GM23338 (cell line): ENCODE measurements around the gene ATOH7. TPM values are rescaled to one million over a fixed set of nuclear protein-coding genes. Genes with fewer than 3 reads are reported as not detected.
A peak's percentile ranks its signal among the peaks of the same experiment; 100 is the strongest.

Experiments used
- ATAC-seq: fragments of 200-7000 bp; cut with Tn5 transposase; 3 replicates; pipeline ENCODE4 v1.9.1; 2020
- DNase-seq: peaks from one replicate; pipeline ENCODE4 v3.0.0-alpha.2; 2015; ENCODE audit warnings: low spot score
- H2AFZ ChIP-seq: fragments of 200-600 bp; sonication (generic); 2 replicates; pipeline ENCODE4 v1.8.0; 2016; ENCODE audit warnings: antibody characterized with exemption, mild to moderate bottlenecking, moderate library complexity
- H3F3A ChIP-seq: fragments of 200-600 bp; sonication (generic); replicated peaks from 2 replicates; pipeline ENCODE4 v1.8.0; 2017; ENCODE audit warnings: antibody characterized with exemption, mixed run types, low read depth
- H3K27ac ChIP-seq: fragments of 200-600 bp; sonication (generic); 2 replicates; pipeline ENCODE4 v1.6.1; 2016; ENCODE audit warnings: low read depth
- H3K27me3 ChIP-seq: fragments of 200-600 bp; sonication (generic); 2 replicates; pipeline ENCODE4 v1.8.0; 2016; ENCODE audit warnings: mild to moderate bottlenecking, mixed run types, moderate library complexity; ENCODE audit not compliant: insufficient read depth
- H3K36me3 ChIP-seq: fragments of 200-600 bp; sonication (generic); 2 replicates; pipeline ENCODE4 v1.8.0; 2016; ENCODE audit warnings: mild to moderate bottlenecking; ENCODE audit not compliant: insufficient read depth
- H3K4me1 ChIP-seq: fragments of 200-600 bp; sonication (generic); 2 replicates; pipeline ENCODE4 v1.8.0; 2016; ENCODE audit warnings: mild to moderate bottlenecking, moderate library complexity; ENCODE audit not compliant: insufficient read depth
- H3K4me2 ChIP-seq: fragments of 200-600 bp; sonication (generic); 2 replicates; pipeline ENCODE4 v1.7.1; 2017; ENCODE audit warnings: mixed run types
- H3K4me3 ChIP-seq: fragments of 200-600 bp; sonication (generic); 2 replicates; pipeline ENCODE4 v1.6.1; 2016; ENCODE audit warnings: mixed run types
- H3K79me2 ChIP-seq: fragments of 200-600 bp; sonication (generic); replicated peaks from 2 replicates; pipeline ENCODE4 v1.8.0; 2017; ENCODE audit warnings: mild to moderate bottlenecking; ENCODE audit not compliant: insufficient read depth
- H3K9me2 ChIP-seq: fragments of 200-600 bp; sonication (generic); 2 replicates; pipeline ENCODE4 v1.8.0; 2017; ENCODE audit not compliant: insufficient read depth
- H4K20me1 ChIP-seq: fragments of 200-600 bp; sonication (generic); replicated peaks from 2 replicates; pipeline ENCODE4 v1.8.0; 2017; ENCODE audit warnings: mild to moderate bottlenecking; ENCODE audit not compliant: insufficient read depth
- H3K27ac Mint-ChIP-seq: 2 replicates; pipeline ENCODE4 v1.8.0; 2020; ENCODE audit warnings: inconsistent platforms, mild to moderate bottlenecking, moderate library complexity, mixed read lengths
- H3K27me3 Mint-ChIP-seq: 3 replicates; pipeline ENCODE4 v1.8.0; 2022; ENCODE audit warnings: low read depth, mild to moderate bottlenecking, moderate library complexity, mixed read lengths, inconsistent platforms; ENCODE audit not compliant: insufficient read depth, poor library complexity
- H3K36me3 Mint-ChIP-seq: 3 replicates; pipeline ENCODE4 v1.8.0; 2021; ENCODE audit warnings: low read depth, mild to moderate bottlenecking, inconsistent platforms, moderate library complexity, mixed read lengths
- H3K4me1 Mint-ChIP-seq: 3 replicates; pipeline ENCODE4 v1.8.0; 2020; ENCODE audit warnings: mild to moderate bottlenecking, inconsistent platforms, mixed read lengths
- H3K4me3 Mint-ChIP-seq: 3 replicates; pipeline ENCODE4 v1.8.0; 2021; ENCODE audit warnings: moderate library complexity, mild to moderate bottlenecking, inconsistent platforms, mixed read lengths
- H3K9me3 Mint-ChIP-seq: 3 replicates; pipeline ENCODE4 v1.8.0; 2020; ENCODE audit warnings: moderate library complexity, mild to moderate bottlenecking, inconsistent platforms, mixed read lengths
- CREB1 ChIP-seq: fragments of 250-450 bp; sonication (Bioruptor Pico); IDR thresholded peaks from 2 replicates; pipeline ENCODE4 v1.5.0; 2020; ENCODE audit warnings: low read depth, mild to moderate bottlenecking, moderate library complexity
- CTCF ChIP-seq, 2 experiments: fragments of 200-600 bp in 1 of 2; sonication (generic) in 1 of 2; conservative IDR thresholded peaks; 2 replicates each; pipeline versions ENCODE4 v1.5.1 to v1.6.1; 2016 to 2017; ENCODE audit warnings: antibody characterized with exemption in 2 of 2, low read depth in 2 of 2, mild to moderate bottlenecking in 2 of 2, moderate library complexity in 1 of 2
- EZH2 ChIP-seq: fragments of 200-600 bp; sonication (generic); IDR thresholded peaks from one replicate; pipeline ENCODE4 v1.8.0; 2017; ENCODE audit warnings: antibody characterized with exemption, mild to moderate bottlenecking, low read depth; ENCODE audit not compliant: unreplicated experiment
- EZH2phosphoT487 ChIP-seq: fragments of 200-600 bp; sonication (generic); IDR thresholded peaks from one replicate; pipeline ENCODE4 v1.8.1; 2018; ENCODE audit warnings: antibody characterized with exemption; ENCODE audit not compliant: unreplicated experiment
- JUNB ChIP-seq: IDR thresholded peaks from one replicate; pipeline ENCODE4 v1.6.1; 2016; ENCODE audit warnings: antibody characterized with exemption; ENCODE audit not compliant: unreplicated experiment
- NANOG ChIP-seq: IDR thresholded peaks from 2 replicates; pipeline ENCODE4 v1.6.1; 2016; ENCODE audit warnings: antibody characterized with exemption, borderline replicate concordance
- REST ChIP-seq: IDR thresholded peaks from one replicate; pipeline ENCODE4 v1.6.1; 2018; ENCODE audit warnings: antibody characterized with exemption; ENCODE audit not compliant: unreplicated experiment
- STAT1 ChIP-seq: IDR thresholded peaks from one replicate; pipeline ENCODE4 v1.6.1; 2016; ENCODE audit warnings: antibody characterized with exemption; ENCODE audit not compliant: unreplicated experiment
- ZNF114 ChIP-seq: fragments of 250-450 bp; sonication (Bioruptor Pico); IDR thresholded peaks from 2 replicates; pipeline ENCODE4 v1.5.0; 2020; ENCODE audit warnings: mild to moderate bottlenecking, moderate library complexity
- ZNF331 ChIP-seq: fragments of 250-450 bp; sonication (Bioruptor Pico); IDR thresholded peaks from 2 replicates; pipeline ENCODE4 v1.5.0; 2020; ENCODE audit warnings: low read depth, mild to moderate bottlenecking, moderate library complexity
- polyA plus RNA-seq: library from polyadenylated mRNA; unstranded; fragments of >200 nt; fragmentation: Nextera tagmentation; extraction: Ambion mirVana; gene quantifications from 2 replicates; pipeline ENCODE4 v1.2.1, GENCODE V29; 2016
- total RNA-seq: library from RNA; depleted of rRNA; stranded (reverse); fragments of >200 nt; shearing (Covaris generic); gene quantifications from 2 replicates; pipeline ENCODE4 v1.2.3, GENCODE V29; 2014

Gene ATOH7
- total and polyA plus RNA-seq, 2 experiments from 2014 or later = 0.23 to 1.2 TPM

- H3K27ac Mint-ChIP-seq = no peak overlapping the region
- TF ChIP-seq REST (no peak), ZNF331 (no peak), CTCF (conservative IDR thresholded peaks at IDR 0.05; ENCODE audit: low read depth in 2 of 2) (peak; percentile 61 to 97), NANOG (no peak), EZH2 (no peak)
- Histone ChIP-seq H3K4me1 (no peaks in the 10 kb centered on the region), H3K27me3 (no peaks in the 10 kb centered on the region), H3K4me2 (no peak overlapping the region), H3F3A (no peaks in the 10 kb centered on the region), H2AFZ (no peak overlapping the region), H3K79me2 (no peaks in the 10 kb centered on the region), H3K27ac (no peak overlapping the region), H3K36me3 (no peaks in the 10 kb centered on the region), H3K9me2 (0 out of 2 replicates have a peak, but pooled peaks cover 2% of the 10 kb centered on the region), H3K4me3 (no peak overlapping the region), H4K20me1 (no peaks in the 10 kb centered on the region)
- H3K4me1 Mint-ChIP-seq = peaks cover 7% of the 10 kb centered on the region
- H3K36me3 Mint-ChIP-seq = no peaks in the 10 kb centered on the region
- peaks cover 7% of the 10 kb centered on the region for H3K27me3 Mint-ChIP-seq
- H3K9me3 Mint-ChIP-seq = no peaks in the 10 kb centered on the region
- no peak overlapping the region for H3K4me3 Mint-ChIP-seq
- ATAC-seq (no peak), DNase-seq (peak; percentile 43)
Observed at GRCh38 chr10:68212721-68213352, 19.1 kb downstream of the ATOH7 start.

GRCh38 chr10:68211669-68212068, 20.2 kb downstream of the ATOH7 start:
- Histone ChIP-seq H3K27me3 (no peaks in the 10 kb centered on the region), H3F3A (no peaks in the 10 kb centered on the region), H4K20me1 (no peaks in the 10 kb centered on the region), H3K4me1 (no peaks in the 10 kb centered on the region), H2AFZ (no peak overlapping the region), H3K79me2 (no peaks in the 10 kb centered on the region), H3K4me3 (no peak overlapping the region), H3K4me2 (no peak overlapping the region), H3K9me2 (no peaks in the 10 kb centered on the region), H3K27ac (no peak overlapping the region), H3K36me3 (no peaks in the 10 kb centered on the region)
- peaks cover 7% of the 10 kb centered on the region for H3K4me1 Mint-ChIP-seq
- DNase-seq = no peak
- H3K9me3 Mint-ChIP-seq = no peaks in the 10 kb centered on the region
- ATAC-seq = no peak
- no peaks in the 10 kb centered on the region for H3K36me3 Mint-ChIP-seq
- H3K27me3 Mint-ChIP-seq = peaks cover 7% of the 10 kb centered on the region
- no peak overlapping the region for H3K4me3 Mint-ChIP-seq
- TF ChIP-seq NANOG = no peak
- TF ChIP-seq CREB1 (CRISPR knock-in tag) = no peak
- TF ChIP-seq EZH2 = no peak
- no peak for TF ChIP-seq STAT1
- TF ChIP-seq REST = no peak
- no peak for TF ChIP-seq JUNB
- no peak for TF ChIP-seq EZH2phosphoT487
- TF ChIP-seq ZNF114 = no peak
- H3K27ac Mint-ChIP-seq = no peak overlapping the region
